GM12874 (cell line): ENCODE results near the gene STRIP2.

Source experiments
- TF ChIP-seq, protein P1 (sequence below): IDR thresholded peaks from 2 replicates; pipeline ENCODE4 v1.5.1; 2011; ENCODE audit warnings: low read depth, mild to moderate bottlenecking, control low read depth, low read length, moderate library complexity; ENCODE audit not compliant: insufficient read depth

The STRIP2 gene

DNA sequence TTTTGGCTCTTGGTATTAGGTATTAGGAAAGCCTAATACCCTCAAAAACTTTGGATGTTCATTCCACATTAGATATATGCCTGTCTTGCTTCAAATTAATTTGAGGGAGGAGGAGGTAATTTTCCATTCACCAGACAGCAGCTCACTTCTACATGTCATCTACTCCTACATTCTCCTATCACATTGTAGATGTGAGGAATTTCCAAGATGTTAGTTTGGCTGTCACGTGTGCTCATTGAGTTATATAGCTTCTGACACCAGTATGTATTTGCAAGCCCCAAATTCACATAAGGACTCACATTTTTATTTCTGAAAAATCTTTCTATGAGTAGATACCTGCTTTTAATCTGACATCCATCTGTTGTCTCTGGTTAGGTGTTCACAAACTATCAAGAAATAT is 45.6 kb downstream of the STRIP2 start:
- TF ChIP-seq, protein P1, sequence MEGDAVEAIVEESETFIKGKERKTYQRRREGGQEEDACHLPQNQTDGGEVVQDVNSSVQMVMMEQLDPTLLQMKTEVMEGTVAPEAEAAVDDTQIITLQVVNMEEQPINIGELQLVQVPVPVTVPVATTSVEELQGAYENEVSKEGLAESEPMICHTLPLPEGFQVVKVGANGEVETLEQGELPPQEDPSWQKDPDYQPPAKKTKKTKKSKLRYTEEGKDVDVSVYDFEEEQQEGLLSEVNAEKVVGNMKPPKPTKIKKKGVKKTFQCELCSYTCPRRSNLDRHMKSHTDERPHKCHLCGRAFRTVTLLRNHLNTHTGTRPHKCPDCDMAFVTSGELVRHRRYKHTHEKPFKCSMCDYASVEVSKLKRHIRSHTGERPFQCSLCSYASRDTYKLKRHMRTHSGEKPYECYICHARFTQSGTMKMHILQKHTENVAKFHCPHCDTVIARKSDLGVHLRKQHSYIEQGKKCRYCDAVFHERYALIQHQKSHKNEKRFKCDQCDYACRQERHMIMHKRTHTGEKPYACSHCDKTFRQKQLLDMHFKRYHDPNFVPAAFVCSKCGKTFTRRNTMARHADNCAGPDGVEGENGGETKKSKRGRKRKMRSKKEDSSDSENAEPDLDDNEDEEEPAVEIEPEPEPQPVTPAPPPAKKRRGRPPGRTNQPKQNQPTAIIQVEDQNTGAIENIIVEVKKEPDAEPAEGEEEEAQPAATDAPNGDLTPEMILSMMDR = no peak

DNA sequence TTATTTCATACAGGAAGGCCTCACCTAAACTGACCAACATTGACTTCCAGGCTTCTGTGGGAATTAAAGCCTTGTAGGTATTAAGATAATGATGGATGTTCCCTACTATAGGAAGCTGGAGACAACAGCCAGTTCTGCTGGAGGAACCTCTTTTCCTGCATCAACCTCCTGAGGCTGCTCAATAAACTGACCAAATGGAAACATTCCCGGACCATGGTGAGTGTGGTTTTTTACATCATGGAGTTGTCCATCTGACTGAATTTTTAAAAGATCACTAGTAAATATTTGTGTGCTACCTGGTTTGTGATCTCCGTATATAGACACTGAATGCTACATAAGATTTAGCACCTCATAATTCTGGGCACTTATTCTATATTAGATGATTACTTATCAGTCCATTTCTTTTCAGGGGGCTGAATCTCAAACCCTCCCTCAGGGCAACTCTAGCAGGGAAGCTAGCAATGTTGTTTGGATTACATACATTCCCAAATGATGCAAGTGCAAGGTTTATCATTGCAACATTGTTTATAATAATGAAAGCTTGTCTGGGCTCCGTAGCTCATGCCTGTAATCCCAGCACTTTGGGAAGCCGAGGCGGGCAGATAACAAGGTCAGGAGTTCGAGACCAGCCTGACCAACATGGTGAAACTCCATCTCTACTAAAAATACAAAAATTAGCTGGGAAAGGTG is 46.6 kb downstream of the STRIP2 start:
- TF ChIP-seq, protein P1 = no peak

DNA sequence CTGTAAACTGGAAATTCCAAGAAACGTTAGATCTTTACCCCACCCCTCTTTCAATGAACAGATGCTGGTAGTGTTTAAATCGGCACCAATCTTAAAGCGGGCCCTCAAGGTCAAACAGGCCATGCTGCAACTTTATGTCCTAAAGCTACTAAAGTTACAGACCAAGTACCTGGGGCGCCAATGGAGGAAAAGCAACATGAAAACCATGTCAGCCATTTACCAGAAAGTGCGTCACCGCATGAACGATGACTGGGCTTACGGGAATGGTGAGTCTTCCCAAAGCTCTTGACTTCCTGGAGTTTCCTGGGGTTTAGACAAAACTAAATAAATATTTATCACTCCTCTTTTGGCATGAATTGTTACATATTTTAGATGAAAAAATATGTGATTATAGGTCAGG is 48.5 kb downstream of the STRIP2 start:
- TF ChIP-seq, protein P1 = no peak

DNA sequence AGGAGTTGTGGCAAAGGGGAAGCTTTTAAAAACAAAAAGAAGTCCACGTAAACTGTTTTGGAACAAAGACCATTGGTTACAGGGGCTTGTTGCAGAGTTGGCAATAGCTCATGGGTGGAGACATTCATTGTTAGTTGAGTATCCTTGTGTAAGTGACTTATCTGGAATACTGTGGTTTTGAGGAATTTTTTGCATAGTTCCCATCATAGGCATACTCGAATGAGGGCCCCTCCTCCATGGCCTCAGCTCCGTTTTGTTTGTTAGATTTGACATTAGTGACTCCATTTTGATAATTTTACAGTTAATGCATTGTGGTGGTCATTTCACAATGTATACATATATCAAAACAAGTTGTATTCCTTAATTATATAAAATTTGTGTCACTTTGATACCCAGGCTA is 55.3 kb downstream of the STRIP2 start:
- TF ChIP-seq, protein P1 = no peak

DNA sequence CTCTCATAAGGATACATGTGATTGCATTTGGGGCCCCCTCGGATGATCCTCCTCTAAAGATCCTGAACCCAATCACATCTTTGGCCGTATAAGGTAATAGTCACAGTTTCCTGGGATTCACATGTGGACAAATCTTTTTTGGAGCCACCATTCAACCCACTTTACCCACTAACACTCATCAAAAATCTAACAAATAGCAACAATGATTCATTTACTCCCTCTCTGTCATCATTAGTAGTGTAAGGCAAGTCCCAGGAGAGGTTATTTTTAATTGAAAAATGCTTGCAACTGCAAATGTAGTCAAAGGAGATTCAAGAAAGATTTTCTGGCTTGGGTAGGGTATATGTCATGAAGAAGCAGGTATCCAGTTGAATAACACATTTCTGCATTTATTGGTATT is 58.2 kb downstream of the STRIP2 start:
- TF ChIP-seq, protein P1 = no peak

DNA sequence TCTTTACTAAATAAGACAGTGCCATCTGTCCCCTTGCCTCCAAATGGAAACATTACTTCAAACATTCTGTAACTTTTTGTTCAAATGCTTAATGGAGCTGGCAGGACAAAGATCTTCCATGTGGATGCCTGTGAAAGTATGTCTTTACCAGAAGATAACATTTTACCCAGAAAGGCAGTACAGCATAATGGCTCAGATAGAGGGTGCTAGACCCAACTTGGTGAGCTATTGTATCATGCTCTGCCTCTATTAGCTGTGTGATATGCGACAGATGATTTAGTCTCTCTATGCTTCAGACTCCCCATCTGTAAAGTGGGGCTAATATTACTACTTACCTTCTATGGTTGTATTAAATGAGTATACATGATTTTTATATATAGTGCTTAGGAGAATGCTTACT is 59.3 kb downstream of the STRIP2 start:
- TF ChIP-seq, protein P1 = no peak

DNA sequence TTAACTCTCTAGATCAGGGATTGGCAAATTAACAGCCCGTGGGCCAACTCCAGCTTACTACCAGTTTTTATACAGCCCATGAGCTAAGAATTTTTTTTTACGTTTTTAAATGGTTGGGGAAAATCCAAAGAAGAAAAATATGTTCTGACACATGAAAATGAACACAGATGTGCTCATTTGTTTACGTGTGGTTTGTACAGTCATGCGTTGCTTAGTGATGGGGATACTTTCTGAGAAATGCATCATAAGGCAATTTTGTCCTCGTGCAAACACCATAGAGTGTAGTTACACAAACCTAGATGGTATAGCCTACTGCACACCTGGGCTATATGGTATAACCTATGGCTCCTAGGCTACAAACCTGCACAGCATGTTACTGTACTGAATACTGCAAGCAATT is 59.8 kb downstream of the STRIP2 start:
- TF ChIP-seq, protein P1 = no peak
